ENCODE measurements around the gene KCNF1. TPM values are rescaled to one million over a fixed set of nuclear protein-coding genes. Genes with fewer than 3 reads are reported as not detected.

The KCNF1 gene
- polyA plus RNA-seq, 1 donor from 2014 or later: 11.4 TPM

DNA sequence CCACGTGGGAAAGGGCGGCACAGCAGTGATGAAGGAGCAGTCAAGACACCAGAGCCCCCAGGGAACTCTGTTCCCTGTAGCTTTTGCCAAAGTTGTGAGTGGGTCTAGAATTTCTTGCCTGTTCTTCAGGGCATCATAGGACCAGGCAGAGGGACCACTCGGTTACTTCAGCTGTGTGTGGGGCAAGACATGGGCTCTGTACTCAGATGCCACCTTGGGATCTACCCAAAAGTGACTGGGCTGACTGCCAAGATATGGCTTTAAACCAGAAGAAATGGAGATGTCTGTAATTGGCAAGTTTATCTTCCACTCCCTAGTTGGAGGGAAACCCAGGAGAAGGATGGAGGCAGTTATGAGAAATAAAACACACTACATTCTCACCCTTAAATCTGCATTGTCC is 29.6 kb downstream of the KCNF1 start:
- Histone ChIP-seq H3K27ac (ENCODE audit: low read length) (no peak overlapping the region), H3K9ac (ENCODE audit: low read length) (no peak overlapping the region), H2AFZ (ENCODE audit: low read depth, low read length) (no peak overlapping the region), H3K4me2 (ENCODE audit: low read length) (no peak overlapping the region), H4K20me1 (ENCODE audit: insufficient read depth) (no peaks in the 10 kb centered on the region), H3K9me2 (ENCODE audit: insufficient read depth, low read length) (no peaks in the 10 kb centered on the region), H3K79me2 (replicated peaks; ENCODE audit: insufficient read depth, low read length) (no peaks in the 10 kb centered on the region), H3K36me3 (ENCODE audit: insufficient read depth, low read length) (no peaks in the 10 kb centered on the region), H3K27me3 (ENCODE audit: insufficient read depth, low read depth, low read length) (no peaks in the 10 kb centered on the region), H3K9me3 (ENCODE audit: low read length) (no peaks in the 10 kb centered on the region), H3F3A (ENCODE audit: insufficient read depth, low read length, poor library complexity, severe bottlenecking) (no peaks in the 10 kb centered on the region), H3K4me3 (ENCODE audit: low read length) (no peak overlapping the region)
- TF ChIP-seq RAD21 (conservative IDR thresholded peaks at IDR 0.05) (no peak), MXI1 (conservative IDR thresholded peaks at IDR 0.05; ENCODE audit: poor library complexity, severe bottlenecking) (no peak), TAF1 (IDR thresholded peaks at IDR 0.05; ENCODE audit: low read depth) (no peak), SMC3 (conservative IDR thresholded peaks at IDR 0.05; ENCODE audit: poor library complexity) (no peak), POLR2AphosphoS5 (IDR thresholded peaks at IDR 0.05) (no peak), EZH2 (IDR thresholded peaks at IDR 0.05; ENCODE audit: borderline replicate concordance, insufficient read depth, low read length, poor library complexity, severe bottlenecking) (no peak), EP300 (conservative IDR thresholded peaks at IDR 0.05; ENCODE audit: poor library complexity, severe bottlenecking) (no peak)
- TF ChIP-seq, protein P1, sequence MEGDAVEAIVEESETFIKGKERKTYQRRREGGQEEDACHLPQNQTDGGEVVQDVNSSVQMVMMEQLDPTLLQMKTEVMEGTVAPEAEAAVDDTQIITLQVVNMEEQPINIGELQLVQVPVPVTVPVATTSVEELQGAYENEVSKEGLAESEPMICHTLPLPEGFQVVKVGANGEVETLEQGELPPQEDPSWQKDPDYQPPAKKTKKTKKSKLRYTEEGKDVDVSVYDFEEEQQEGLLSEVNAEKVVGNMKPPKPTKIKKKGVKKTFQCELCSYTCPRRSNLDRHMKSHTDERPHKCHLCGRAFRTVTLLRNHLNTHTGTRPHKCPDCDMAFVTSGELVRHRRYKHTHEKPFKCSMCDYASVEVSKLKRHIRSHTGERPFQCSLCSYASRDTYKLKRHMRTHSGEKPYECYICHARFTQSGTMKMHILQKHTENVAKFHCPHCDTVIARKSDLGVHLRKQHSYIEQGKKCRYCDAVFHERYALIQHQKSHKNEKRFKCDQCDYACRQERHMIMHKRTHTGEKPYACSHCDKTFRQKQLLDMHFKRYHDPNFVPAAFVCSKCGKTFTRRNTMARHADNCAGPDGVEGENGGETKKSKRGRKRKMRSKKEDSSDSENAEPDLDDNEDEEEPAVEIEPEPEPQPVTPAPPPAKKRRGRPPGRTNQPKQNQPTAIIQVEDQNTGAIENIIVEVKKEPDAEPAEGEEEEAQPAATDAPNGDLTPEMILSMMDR (IDR thresholded peaks at IDR 0.05; ENCODE audit: poor library complexity, severe bottlenecking): no peak
- TF ChIP-seq, protein P2, sequence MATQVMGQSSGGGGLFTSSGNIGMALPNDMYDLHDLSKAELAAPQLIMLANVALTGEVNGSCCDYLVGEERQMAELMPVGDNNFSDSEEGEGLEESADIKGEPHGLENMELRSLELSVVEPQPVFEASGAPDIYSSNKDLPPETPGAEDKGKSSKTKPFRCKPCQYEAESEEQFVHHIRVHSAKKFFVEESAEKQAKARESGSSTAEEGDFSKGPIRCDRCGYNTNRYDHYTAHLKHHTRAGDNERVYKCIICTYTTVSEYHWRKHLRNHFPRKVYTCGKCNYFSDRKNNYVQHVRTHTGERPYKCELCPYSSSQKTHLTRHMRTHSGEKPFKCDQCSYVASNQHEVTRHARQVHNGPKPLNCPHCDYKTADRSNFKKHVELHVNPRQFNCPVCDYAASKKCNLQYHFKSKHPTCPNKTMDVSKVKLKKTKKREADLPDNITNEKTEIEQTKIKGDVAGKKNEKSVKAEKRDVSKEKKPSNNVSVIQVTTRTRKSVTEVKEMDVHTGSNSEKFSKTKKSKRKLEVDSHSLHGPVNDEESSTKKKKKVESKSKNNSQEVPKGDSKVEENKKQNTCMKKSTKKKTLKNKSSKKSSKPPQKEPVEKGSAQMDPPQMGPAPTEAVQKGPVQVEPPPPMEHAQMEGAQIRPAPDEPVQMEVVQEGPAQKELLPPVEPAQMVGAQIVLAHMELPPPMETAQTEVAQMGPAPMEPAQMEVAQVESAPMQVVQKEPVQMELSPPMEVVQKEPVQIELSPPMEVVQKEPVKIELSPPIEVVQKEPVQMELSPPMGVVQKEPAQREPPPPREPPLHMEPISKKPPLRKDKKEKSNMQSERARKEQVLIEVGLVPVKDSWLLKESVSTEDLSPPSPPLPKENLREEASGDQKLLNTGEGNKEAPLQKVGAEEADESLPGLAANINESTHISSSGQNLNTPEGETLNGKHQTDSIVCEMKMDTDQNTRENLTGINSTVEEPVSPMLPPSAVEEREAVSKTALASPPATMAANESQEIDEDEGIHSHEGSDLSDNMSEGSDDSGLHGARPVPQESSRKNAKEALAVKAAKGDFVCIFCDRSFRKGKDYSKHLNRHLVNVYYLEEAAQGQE (IDR thresholded peaks at IDR 0.05; ENCODE audit: borderline replicate concordance): no peak

DNA sequence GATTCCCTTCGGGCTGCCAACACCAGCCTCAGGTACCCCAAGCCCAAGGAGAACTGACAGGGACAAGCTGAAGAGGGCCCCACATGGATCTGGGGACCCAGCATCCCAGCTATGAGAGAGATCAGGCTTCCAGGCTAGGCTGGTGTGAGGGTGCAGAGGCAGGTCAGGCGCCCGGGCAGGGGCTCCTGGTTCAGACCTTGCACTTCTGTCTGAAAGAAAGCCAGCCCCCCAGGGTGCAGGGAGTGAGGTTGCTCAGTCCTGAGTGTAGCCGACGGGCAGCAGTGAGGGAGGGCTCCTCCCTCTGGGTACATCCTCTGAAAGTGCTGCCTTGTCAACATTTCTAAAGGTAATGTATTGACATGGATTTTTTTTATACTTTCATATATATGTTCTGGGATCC is 33.1 kb downstream of the KCNF1 start:
- H3F3A ChIP-seq (ENCODE audit: insufficient read depth, low read length, poor library complexity, severe bottlenecking): no peaks in the 10 kb centered on the region
- no peaks in the 10 kb centered on the region for H4K20me1 ChIP-seq (ENCODE audit: insufficient read depth)
- H3K4me2 ChIP-seq (ENCODE audit: low read length): no peak overlapping the region
- TF ChIP-seq, protein P1 (IDR thresholded peaks at IDR 0.05; ENCODE audit: poor library complexity, severe bottlenecking): no peak
- TF ChIP-seq TAF1 (IDR thresholded peaks at IDR 0.05; ENCODE audit: low read depth) (no peak), EZH2 (IDR thresholded peaks at IDR 0.05; ENCODE audit: borderline replicate concordance, insufficient read depth, low read length, poor library complexity, severe bottlenecking) (no peak), RAD21 (conservative IDR thresholded peaks at IDR 0.05) (no peak), SMC3 (conservative IDR thresholded peaks at IDR 0.05; ENCODE audit: poor library complexity) (no peak), EP300 (conservative IDR thresholded peaks at IDR 0.05; ENCODE audit: poor library complexity, severe bottlenecking) (no peak), MXI1 (conservative IDR thresholded peaks at IDR 0.05; ENCODE audit: poor library complexity, severe bottlenecking) (no peak), POLR2AphosphoS5 (IDR thresholded peaks at IDR 0.05) (no peak)
- TF ChIP-seq, protein P2 (IDR thresholded peaks at IDR 0.05; ENCODE audit: borderline replicate concordance): no peak
- no peaks in the 10 kb centered on the region for H3K9me2 ChIP-seq (ENCODE audit: insufficient read depth, low read length)
- H3K36me3 ChIP-seq (ENCODE audit: insufficient read depth, low read length): no peaks in the 10 kb centered on the region
- no peaks in the 10 kb centered on the region for H3K9me3 ChIP-seq (ENCODE audit: low read length)
- H3K4me3 ChIP-seq (ENCODE audit: low read length): no peak overlapping the region
- H3K9ac ChIP-seq (ENCODE audit: low read length): no peak overlapping the region
- no peaks in the 10 kb centered on the region for H3K27me3 ChIP-seq (ENCODE audit: insufficient read depth, low read depth, low read length)
- no peak overlapping the region for H3K27ac ChIP-seq (ENCODE audit: low read length)
- no peak overlapping the region for H2AFZ ChIP-seq (ENCODE audit: low read depth, low read length)
- no peaks in the 10 kb centered on the region for H3K79me2 ChIP-seq (replicated peaks; ENCODE audit: insufficient read depth, low read length)
